Testis (tissue), 3 donors: ENCODE measurements around the gene HELT. TPM values are rescaled to one million over a fixed set of nuclear protein-coding genes. Genes with fewer than 3 reads are reported as not detected.
"Not testable (repeated sequence)": the region's sequence is repeated elsewhere in the genome, so short reads cannot be mapped to it uniquely, and the experiment has no call there.

ENCODE experiments used
- DNase-seq: peaks from one replicate; pipeline ENCODE4 v3.0.0-alpha.2; 2019
- H3K27ac ChIP-seq, 2 donors: fragments of 200-600 bp; sonication (generic); one replicate each; pipeline ENCODE4 v1.5.1; 2019
- H3K27me3 ChIP-seq: fragments of 200-600 bp; sonication (generic); one replicate; pipeline ENCODE4 v1.5.1; 2019
- H3K36me3 ChIP-seq: fragments of 200-600 bp; sonication (generic); one replicate; pipeline ENCODE4 v1.5.1; 2017; ENCODE audit warnings: low read depth; ENCODE audit errors: missing control alignments
- H3K4me1 ChIP-seq: fragments of 200-600 bp; sonication (generic); one replicate; pipeline ENCODE4 v1.5.1; 2019
- H3K4me3 ChIP-seq, 2 donors: fragments of 200-600 bp; sonication (generic); one replicate each; pipeline ENCODE4 v1.5.1; 2017 to 2019
- H3K9me3 ChIP-seq: fragments of 200-600 bp; sonication (generic); one replicate; pipeline ENCODE4 v1.5.1; 2017
- CTCF ChIP-seq, 3 experiments: fragments of 450-650 bp in 2 of 3; fragments of 200-600 bp in 1 of 3; sonication (generic) in 1 of 3; IDR thresholded peaks; one replicate each; pipeline ENCODE4 v1.5.1; 2016 to 2019; ENCODE audit warnings: antibody characterized with exemption in 3 of 3, mild to moderate bottlenecking in 2 of 3, moderate library complexity in 1 of 3
- POLR2A ChIP-seq: fragments of 450-650 bp; IDR thresholded peaks from one replicate; pipeline ENCODE4 v1.6.1; 2017; ENCODE audit warnings: antibody characterized with exemption, mild to moderate bottlenecking, moderate library complexity
- WGBS, 2 donors: methylation state at CpG; one replicate each; pipeline ENCODE4 v1.1.5; 2018; 5-methylcytosine and 5-hydroxymethylcytosine counted together
- intact Hi-C: fragments of 100-400 bp; cut with DNase I; formaldehyde crosslinking; loops from one replicate; pipeline ENCODE4 v1.15.1; 2023; ENCODE audit warnings: low total_unique reads
- polyA plus RNA-seq: library from polyadenylated mRNA; stranded (reverse); fragments of 350-450 nt; fragmentation: Illumina TruSeq; extraction: RNeasy Lipid Tissue Mini Kit (QIAGEN cat#74804); gene quantifications from one replicate; pipeline ENCODE4 v1.2.3, GENCODE V29; 2014; ENCODE audit warnings: low read depth, low replicate concordance; ENCODE audit not compliant: insufficient read depth
- total RNA-seq, 2 donors: library from RNA; depleted of rRNA; stranded (reverse); fragments of >200 nt; gene quantifications; one replicate each; pipeline ENCODE4 v1.2.3, GENCODE V29; 2016

Gene HELT
- total and polyA plus RNA-seq, 3 donors from 2014 or later = not detected

- intact Hi-C loops = no loop called here
- WGBS, 2 donors = 83 to 86% methylated on average over 5 of the region's 5 CpGs
- Histone ChIP-seq H3K4me1 (no peaks in the 10 kb centered on the region), H3K9me3 (no peaks in the 10 kb centered on the region), H3K27ac (no peak overlapping the region), H3K27me3 (no peaks in the 10 kb centered on the region), H3K4me3 (no peak overlapping the region), H3K36me3 (no peaks in the 10 kb centered on the region)
- no peak for DNase-seq
- TF ChIP-seq CTCF (IDR thresholded peaks at IDR 0.05) (no peak), POLR2A (no peak)
These were observed 22.2 kb downstream of the HELT start for GRCh38 chr4:185040523-185040922.

GRCh38 chr4:185050286-185050685 lies 32.0 kb downstream of the HELT start:
- H3K9me3 ChIP-seq, H3K4me3 ChIP-seq, H3K27ac ChIP-seq, H3K4me1 ChIP-seq, H3K27me3 ChIP-seq, DNase-seq, H3K36me3 ChIP-seq, intact Hi-C loops: not testable (repeated sequence)
- 63 to 74% methylated on average over 6 of the region's 6 CpGs for WGBS, 2 donors

DNA sequence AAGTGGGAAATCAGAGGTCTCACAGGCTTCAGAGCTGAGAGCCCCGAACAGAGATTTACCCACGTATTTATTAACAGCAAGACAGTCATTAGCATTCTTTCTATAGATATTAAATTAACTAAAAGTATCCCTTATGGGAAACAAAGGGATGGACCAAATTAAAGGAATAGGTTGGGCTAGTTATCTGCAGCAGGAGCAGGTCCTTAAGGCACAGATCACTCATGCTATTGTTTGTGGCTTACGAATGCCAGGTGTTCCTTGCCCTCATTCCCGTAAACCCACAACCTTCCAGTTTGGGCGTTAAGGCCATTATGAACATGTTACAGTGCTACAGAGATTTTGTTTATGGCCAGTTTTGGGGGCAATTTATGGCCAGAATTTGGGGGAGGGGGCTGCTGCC lies 33.0 kb downstream of the HELT start:
- H3K4me3 ChIP-seq, H3K27ac ChIP-seq, DNase-seq, H3K9me3 ChIP-seq, H3K36me3 ChIP-seq, intact Hi-C loops, H3K27me3 ChIP-seq, H3K4me1 ChIP-seq: not testable (repeated sequence)
- WGBS, 2 donors = 94 to 96% methylated on average over 5 of the region's 5 CpGs

- Histone ChIP-seq H3K4me3 (peak overlapping the region; percentile 4 to 19), H3K4me1 (no peaks in the 10 kb centered on the region), H3K27me3 (no peaks in the 10 kb centered on the region), H3K27ac (no peak overlapping the region), H3K9me3 (no peaks in the 10 kb centered on the region), H3K36me3 (no peaks in the 10 kb centered on the region)
- TF ChIP-seq CTCF (IDR thresholded peaks at IDR 0.05) (no peak), POLR2A (no peak)
- 68 to 70% methylated on average over 13 to 14 of the region's 14 CpGs for WGBS, 2 donors
- no peak for DNase-seq
- intact Hi-C loops = no loop called here
These were observed 35.5 kb downstream of the HELT start for GRCh38 chr4:185053746-185054145.

DNA sequence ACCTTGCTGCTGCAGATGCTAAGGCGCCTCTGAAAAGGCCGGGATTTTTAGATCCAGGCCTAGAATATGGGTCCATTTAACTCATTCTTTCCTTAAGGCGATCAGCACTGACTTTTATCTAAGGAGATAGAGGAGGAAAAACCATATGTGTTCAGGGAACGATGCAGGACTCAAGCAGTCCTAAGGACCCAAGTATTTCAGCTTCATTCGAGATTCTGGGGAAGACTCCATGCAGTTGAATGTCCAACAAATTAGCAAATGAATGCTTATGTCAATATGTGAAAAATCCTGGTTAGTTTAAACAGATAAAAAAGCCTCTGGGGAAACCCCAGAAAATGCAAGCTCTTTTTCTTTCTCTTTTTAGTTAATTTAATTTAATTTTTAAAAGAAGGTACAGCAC lies 36.0 kb downstream of the HELT start:
- DNase-seq = no peak
- H3K4me3 ChIP-seq = no peak overlapping the region
- H3K36me3 ChIP-seq = no peaks in the 10 kb centered on the region
- H3K4me1 ChIP-seq = no peaks in the 10 kb centered on the region
- no peak overlapping the region for H3K27ac ChIP-seq
- intact Hi-C loops = no loop called here
- H3K27me3 ChIP-seq = no peaks in the 10 kb centered on the region
- H3K9me3 ChIP-seq = no peaks in the 10 kb centered on the region
- TF ChIP-seq CTCF (IDR thresholded peaks at IDR 0.05) = no peak
- TF ChIP-seq POLR2A = no peak
- 64 to 67% methylated on average over 5 of the region's 5 CpGs for WGBS, 2 donors

- no peaks in the 10 kb centered on the region for H3K36me3 ChIP-seq
- H3K4me3 ChIP-seq = no peak overlapping the region
- H3K27ac ChIP-seq = no peak overlapping the region
- 57 to 70% methylated on average over 7 of the region's 7 CpGs for WGBS, 2 donors
- intact Hi-C loops = no loop called here
- no peaks in the 10 kb centered on the region for H3K27me3 ChIP-seq
- no peaks in the 10 kb centered on the region for H3K9me3 ChIP-seq
- no peaks in the 10 kb centered on the region for H3K4me1 ChIP-seq
- TF ChIP-seq POLR2A (no peak), CTCF (IDR thresholded peaks at IDR 0.05) (no peak)
- no peak for DNase-seq
These were observed 36.6 kb downstream of the HELT start for GRCh38 chr4:185054886-185055285.
